Measurements from ENCODE around the gene JAM3. TPM values are rescaled to one million over a fixed set of nuclear protein-coding genes. Genes with fewer than 3 reads are reported as not detected.

JAM3 gene
- total and polyA plus RNA-seq, 2 of the 8 experiments (the other 6 are each of a cell fraction or from before 2014, with no cell fraction given), result 19.6 to 42.8 TPM

GRCh38 chr11:134132808-134133207, 63.9 kb downstream of the JAM3 start:
- no peak overlapping the region for H2AK5ac ChIP-seq (ENCODE audit: low read depth, low read length)
- no peaks in the 10 kb centered on the region for H3K27me3 ChIP-seq (replicated peaks in 1 of 4; ENCODE audit: control insufficient read depth in 3 of 4, extremely low read depth in 1 of 4, insufficient read depth in 3 of 4, low read length in 3 of 4)
- no peaks in the 10 kb centered on the region for H3K79me1 ChIP-seq (ENCODE audit: low read depth, low read length)
- H4K8ac ChIP-seq (ENCODE audit: extremely low read depth, insufficient read depth, low read length), result no peak overlapping the region
- H4K5ac ChIP-seq (ENCODE audit: insufficient read length, low read depth, low read length), result no peak overlapping the region
- no peak overlapping the region for H3K56ac ChIP-seq (replicated peaks; ENCODE audit: insufficient read length, low read depth, low read length)
- no peak overlapping the region for H3K4me3 ChIP-seq (ENCODE audit: extremely low read depth in 1 of 4, insufficient read depth in 2 of 4, low read depth in 3 of 4, low read length in 4 of 4)
- DNase-seq (ENCODE audit: low read depth in 1 of 2, low spot score in 2 of 2) (no peak), FAIRE-seq (no peak)
- no peak overlapping the region for H2BK120ac ChIP-seq (replicated peaks; ENCODE audit: low read depth, low read length)
- peaks cover 5 to 6% of the 10 kb centered on the region in 2 experiments; a peak in 3 of 4 replicates for H3K9me3 ChIP-seq (ENCODE audit: insufficient read depth in 2 of 2, low read depth in 1 of 2, low read length in 1 of 2)
- H4K20me1 ChIP-seq (replicated peaks in 1 of 2; ENCODE audit: control insufficient read depth in 1 of 2, insufficient read depth in 2 of 2, low read length in 2 of 2), result no peaks in the 10 kb centered on the region
- H2BK5ac ChIP-seq (ENCODE audit: low read depth, low read length), result no peak overlapping the region
- CTCF ChIA-PET (ENCODE audit: partially characterized antibody), result interaction anchor here (1.8 kb wide), 1 partner anchor 82 kb away, joined by 4 read pairs; no protein-coding TSS in a partner anchor
- no peak overlapping the region for H3K18ac ChIP-seq (ENCODE audit: extremely low read depth, low read length)
- H3K4ac ChIP-seq (replicated peaks; ENCODE audit: insufficient read length, low read depth, low read length), result no peak overlapping the region
- H3K23ac ChIP-seq (ENCODE audit: insufficient read length), result no peak overlapping the region
- no peak overlapping the region for H3K27ac ChIP-seq (ENCODE audit: low read depth, low read length)
- POLR2A ChIA-PET (ENCODE audit: partially characterized antibody), result no interaction called here
- H3K4me2 ChIP-seq (ENCODE audit: insufficient read depth in 1 of 2, low read depth in 2 of 2, low read length in 2 of 2), result no peak overlapping the region
- no peaks in the 10 kb centered on the region for H3K79me2 ChIP-seq (ENCODE audit: control insufficient read depth in 1 of 2, insufficient read depth in 2 of 2, low read length in 2 of 2)
- H3K4me1 ChIP-seq (replicated peaks in 1 of 4; ENCODE audit: control insufficient read depth in 3 of 4, insufficient read depth in 4 of 4, low read length in 3 of 4), result no peaks in the 10 kb centered on the region
- H4K91ac ChIP-seq (replicated peaks; ENCODE audit: insufficient read length, low read length), result no peak overlapping the region
- no peak overlapping the region for H2BK20ac ChIP-seq (ENCODE audit: low read length)
- no peak overlapping the region for H3K14ac ChIP-seq (ENCODE audit: insufficient read length)
- H3K36me3 ChIP-seq (ENCODE audit: control insufficient read depth in 2 of 4, insufficient read depth in 4 of 4, low read length in 3 of 4), result no peaks in the 10 kb centered on the region; a peak in 1 of 8 replicates
- no peak overlapping the region for H2AFZ ChIP-seq (ENCODE audit: low read length)
- no peaks in the 10 kb centered on the region for H3K23me2 ChIP-seq (ENCODE audit: low read depth, low read length)
- H2BK12ac ChIP-seq (ENCODE audit: low read depth, low read length), result no peak overlapping the region
- H3K9ac ChIP-seq (replicated peaks in 1 of 4; ENCODE audit: extremely low read depth in 1 of 4, low read depth in 3 of 4, low read length in 3 of 4), result no peak overlapping the region
- no peak overlapping the region for H2BK15ac ChIP-seq (ENCODE audit: low read length)
- TF ChIP-seq BRCA1 (IDR thresholded peaks at IDR 0.05; ENCODE audit: low read depth, low read length), result no peak

Measured in H1 (cell line).